Activated CD4-positive, CD25-positive, alpha-beta regulatory T cell treated with anti-CD3 and anti-CD28 coated beads, Interleukin-2, amount 50 U/mL, for 16 hours (primary cell): ENCODE results near the gene TEX54.
"Not testable (repeated sequence)": the region's sequence is repeated elsewhere in the genome, so short reads cannot be mapped to it uniquely, and the experiment has no call there.

Source experiments
- DNase-seq: peaks from one replicate; pipeline ENCODE4 v3.0.0-alpha.2; 2020; ENCODE audit warnings: low read depth, low spot score

The TEX54 gene

GRCh38 chr11:62832336-62833234 lies at the start of gene TEX54:
TEX54 (minus strand) TSS chr11:62832841.
- DNase-seq, result no peak

GRCh38 chr11:62882431-62882749 lies 49.7 kb upstream of the TEX54 start:
- DNase-seq, result no peak

GRCh38 chr11:62881579-62882430 lies 49.2 kb upstream of the TEX54 start:
- peak; percentile 89 for DNase-seq

GRCh38 chr11:62880803-62881578 lies 48.4 kb upstream of the TEX54 start, which contains the start of gene SLC3A2:
SLC3A2 (plus strand) TSS chr11:62880896; CDS start chr11:62881024, 128 bp downstream.
- peak; percentile 76 for DNase-seq

GRCh38 chr11:62880231-62880802 lies 47.7 kb upstream of the TEX54 start:
- no peak for DNase-seq

- no peak for DNase-seq
Observed at GRCh38 chr11:62879235-62879978, 46.8 kb upstream of the TEX54 start.

- no peak for DNase-seq
Observed at GRCh38 chr11:62876712-62877111, 44.1 kb upstream of the TEX54 start.

GRCh38 chr11:62875698-62876478 lies 43.2 kb upstream of the TEX54 start:
- no peak for DNase-seq

- no peak for DNase-seq
Observed at GRCh38 chr11:62874851-62875250, 42.2 kb upstream of the TEX54 start.

GRCh38 chr11:62865635-62866034 lies 33.0 kb upstream of the TEX54 start:
- DNase-seq, result no peak

- DNase-seq, result no peak
Observed at GRCh38 chr11:62863687-62864335, 31.2 kb upstream of the TEX54 start.

GRCh38 chr11:62861564-62862192 lies 29.0 kb upstream of the TEX54 start:
- not testable (repeated sequence) for DNase-seq

- DNase-seq, result no peak
Observed at GRCh38 chr11:62860835-62861563, 28.4 kb upstream of the TEX54 start.

GRCh38 chr11:62859281-62859703 lies 26.7 kb upstream of the TEX54 start:
- not testable (repeated sequence) for DNase-seq

GRCh38 chr11:62858201-62858600 lies 25.6 kb upstream of the TEX54 start:
- no peak for DNase-seq

GRCh38 chr11:62857541-62857982 lies 24.9 kb upstream of the TEX54 start:
- no peak for DNase-seq

GRCh38 chr11:62856333-62856895 lies 23.8 kb upstream of the TEX54 start:
- no peak for DNase-seq
